OCI-LY3 (cell line): Measurements from ENCODE around the gene TRAF3IP3.

ENCODE experiments used
- CTCF ChIP-seq: fragments of 200-600, 300-600 bp; sonication (generic); IDR thresholded peaks from 2 replicates; pipeline ENCODE4 v1.5.1; 2014; ENCODE audit warnings: antibody characterized with exemption, low read length, low read depth
- EZH2phosphoT487 ChIP-seq: fragments of 200-600 bp; shearing (Covaris generic); IDR thresholded peaks from 2 replicates; pipeline ENCODE4 v1.6.1; 2018; ENCODE audit warnings: antibody characterized with exemption, mixed run types, low read depth

- TF ChIP-seq CTCF (no peak), EZH2phosphoT487 (no peak)
Measured at GRCh38 chr1:209707308-209707707, 48.5 kb upstream of the TRAF3IP3 start.
